SK-N-SH treated with all-trans-retinoic acid at 6 μM for 48 hours (cell line): Measurements from ENCODE around the gene PSRC1.

Source experiments
- BACH2 ChIP-seq: fragments of 250-450 bp; sonication (Bioruptor Pico); IDR thresholded peaks from 2 replicates; pipeline ENCODE4 v1.9.0; 2021; ENCODE audit warnings: mild to moderate bottlenecking, borderline replicate concordance
- CREB5 ChIP-seq: fragments of 250-450 bp; sonication (Bioruptor Pico); IDR thresholded peaks from 2 replicates; pipeline ENCODE4 v1.5.1; 2020; ENCODE audit warnings: low read depth, mild to moderate bottlenecking, moderate library complexity
- ESRRG ChIP-seq: fragments of 250-450 bp; sonication (Bioruptor Pico); IDR thresholded peaks from 2 replicates; pipeline ENCODE4 v1.6.1; 2021; ENCODE audit warnings: mild to moderate bottlenecking
- OSR1 ChIP-seq: fragments of 250-450 bp; sonication (Bioruptor Pico); IDR thresholded peaks from 2 replicates; pipeline ENCODE4 v1.8.0; 2022; ENCODE audit warnings: moderate library complexity, mild to moderate bottlenecking, inconsistent platforms
- PATZ1 ChIP-seq: fragments of 250-450 bp; sonication (Bioruptor Pico); IDR thresholded peaks from 2 replicates; pipeline ENCODE4 v1.8.0; 2020; ENCODE audit warnings: mild to moderate bottlenecking, moderate library complexity, borderline replicate concordance
- ZC3H10 ChIP-seq: fragments of 250-450 bp; sonication (Bioruptor Pico); IDR thresholded peaks from 2 replicates; pipeline ENCODE4 v1.5.1; 2021; ENCODE audit warnings: mild to moderate bottlenecking, moderate library complexity
- ZFP3 ChIP-seq: fragments of 250-450 bp; sonication (Bioruptor Pico); IDR thresholded peaks from 2 replicates; pipeline ENCODE4 v1.5.0; 2020; ENCODE audit warnings: mild to moderate bottlenecking, moderate library complexity
- ZFP30 ChIP-seq: fragments of 450-650 bp; formaldehyde crosslinking; IDR thresholded peaks from 2 replicates; pipeline ENCODE4 v1.5.0; 2022; ENCODE audit warnings: mild to moderate bottlenecking, moderate library complexity
- ZNF70 ChIP-seq: fragments of 450-650 bp; formaldehyde crosslinking; IDR thresholded peaks from 2 replicates; pipeline ENCODE4 v1.5.0; 2020; ENCODE audit warnings: mild to moderate bottlenecking, moderate library complexity

DNA sequence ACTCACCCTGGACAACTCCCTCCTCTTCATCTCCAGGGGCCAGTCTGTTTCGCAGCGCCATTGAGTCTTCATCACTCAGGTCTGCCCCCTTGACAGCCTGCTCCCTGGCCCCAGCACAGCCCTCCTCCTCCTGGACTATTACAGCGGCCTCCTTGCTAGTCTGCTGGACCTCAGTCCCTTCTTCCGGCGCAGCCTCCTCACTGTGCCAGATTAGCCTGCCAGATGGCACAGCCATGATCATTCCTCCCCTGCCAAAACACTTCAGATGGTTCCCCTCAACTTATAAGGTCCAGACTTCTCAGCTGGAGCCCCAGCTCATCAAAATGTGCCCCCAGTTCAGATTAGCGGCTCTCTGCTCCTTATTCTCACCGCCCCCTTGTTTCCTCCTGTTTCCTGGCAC lies 40.6 kb downstream of the PSRC1 start:
- TF ChIP-seq OSR1 (CRISPR knock-in tag) (no peak), ZFP30 (CRISPR knock-in tag) (no peak), ZC3H10 (CRISPR knock-in tag) (no peak), PATZ1 (CRISPR knock-in tag) (no peak), ESRRG (CRISPR knock-in tag) (no peak), ZFP3 (CRISPR knock-in tag) (no peak), ZNF70 (no peak), BACH2 (CRISPR knock-in tag) (no peak), CREB5 (no peak)
